Lower leg skin (tissue), 4 donors: Measurements from ENCODE around the gene TMEM151A. TPM values are rescaled to one million over a fixed set of nuclear protein-coding genes. Genes with fewer than 3 reads are reported as not detected.

Experiments
- DNase-seq, 2 donors: peaks; one replicate each; pipeline ENCODE4 v3.0.0-alpha.2; 2019; ENCODE audit warnings: low spot score in 2 of 2
- H3K4me3 ChIP-seq: fragments of 200-600 bp; sonication (generic); 2 replicates; pipeline ENCODE4 v1.5.1; 2017; ENCODE audit warnings: mild to moderate bottlenecking, low read depth; ENCODE audit not compliant: poor library complexity, severe bottlenecking
- CTCF ChIP-seq, 3 donors: fragments of 450-650 bp; IDR thresholded peaks; one replicate each; pipeline ENCODE4 v1.5.1; 2016; ENCODE audit warnings: antibody characterized with exemption in 3 of 3, mild to moderate bottlenecking in 3 of 3, moderate library complexity in 2 of 3
- POLR2A ChIP-seq, 2 donors: fragments of 450-650 bp; IDR thresholded peaks; one replicate each; pipeline ENCODE4 v1.6.1; 2016 to 2017; ENCODE audit warnings: antibody characterized with exemption in 2 of 2, mild to moderate bottlenecking in 1 of 2, moderate library complexity in 1 of 2
- WGBS, 2 donors: methylation state at CpG; one replicate each; pipeline ENCODE4 v1.1.5; 2018; 5-methylcytosine and 5-hydroxymethylcytosine counted together
- intact Hi-C: fragments of 100-400 bp; cut with DNase I; formaldehyde crosslinking; loops from one replicate; pipeline ENCODE4 v1.15.0; 2023; ENCODE audit warnings: low total_unique reads
- total RNA-seq, 4 donors: library from RNA; depleted of rRNA; stranded (reverse); fragments of >200 nt; gene quantifications; one replicate each; pipeline ENCODE4 v1.1.0, GENCODE V29; 2016

Gene TMEM151A
- total RNA-seq, 4 donors from 2014 or later = not detected

DNA sequence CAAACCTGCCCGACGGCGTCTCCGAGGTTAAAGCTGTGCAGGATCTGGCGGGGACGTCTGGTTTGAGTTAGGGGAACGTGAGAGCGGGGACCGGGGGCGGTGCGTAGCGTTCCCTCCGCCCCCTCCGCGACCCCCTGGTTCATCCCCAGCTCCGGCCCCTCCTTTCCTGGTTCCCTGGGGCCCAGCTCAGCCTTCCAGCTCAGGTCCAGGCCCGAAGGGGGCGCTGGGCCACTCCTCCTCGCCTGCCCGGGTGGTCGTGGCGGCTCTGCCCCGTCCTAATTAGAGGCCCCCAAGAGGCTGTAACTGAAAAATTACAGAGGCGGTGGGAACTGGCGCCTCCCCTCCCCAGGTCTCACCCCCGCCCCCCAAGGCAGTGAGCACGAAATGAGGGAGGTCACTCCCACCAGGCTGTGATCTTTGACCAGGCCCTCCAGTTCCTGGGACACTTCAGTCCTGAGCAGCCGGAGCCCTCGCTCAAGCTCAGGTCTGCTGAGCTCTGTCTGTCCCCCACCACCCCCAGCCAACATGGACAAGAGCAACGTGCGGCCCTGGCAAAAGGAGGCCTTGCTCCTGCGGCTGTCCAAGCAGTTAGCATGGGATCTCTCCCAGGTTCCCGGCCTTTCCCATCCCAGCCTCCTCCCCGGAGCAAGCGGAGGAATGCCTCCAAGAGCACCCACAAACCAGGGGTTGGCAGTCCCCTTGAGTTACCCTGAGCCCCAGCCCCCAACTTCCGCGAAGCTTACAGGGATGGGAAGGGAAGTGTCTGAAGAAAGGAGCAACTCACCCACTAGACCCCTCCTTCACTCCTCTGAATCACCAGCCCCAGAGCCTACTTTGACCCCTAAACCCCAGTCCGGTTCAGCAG is 21.9 kb downstream of the TMEM151A start:
- DNase-seq = peak in 1 of 2 donors; percentile 89
- TF ChIP-seq CTCF (IDR thresholded peaks at IDR 0.05) (no peak), POLR2A (IDR thresholded peaks at IDR 0.05) (no peak)
- 40% methylated on average over 33 to 38 of the region's 38 CpGs for WGBS, 2 donors
- H3K4me3 ChIP-seq = peak overlapping the region; percentile 11
- intact Hi-C loops = no loop called here

- intact Hi-C loops = no loop called here
- WGBS, 2 donors = 71 to 75% methylated on average over 1 of the region's 1 CpG
- H3K4me3 ChIP-seq = no peak overlapping the region
- no peak for DNase-seq
- no peak for TF ChIP-seq POLR2A (IDR thresholded peaks at IDR 0.05)
- TF ChIP-seq CTCF (IDR thresholded peaks at IDR 0.05) = no peak
These were observed 22.4 kb downstream of the TMEM151A start for GRCh38 chr11:66314186-66314501.

DNA sequence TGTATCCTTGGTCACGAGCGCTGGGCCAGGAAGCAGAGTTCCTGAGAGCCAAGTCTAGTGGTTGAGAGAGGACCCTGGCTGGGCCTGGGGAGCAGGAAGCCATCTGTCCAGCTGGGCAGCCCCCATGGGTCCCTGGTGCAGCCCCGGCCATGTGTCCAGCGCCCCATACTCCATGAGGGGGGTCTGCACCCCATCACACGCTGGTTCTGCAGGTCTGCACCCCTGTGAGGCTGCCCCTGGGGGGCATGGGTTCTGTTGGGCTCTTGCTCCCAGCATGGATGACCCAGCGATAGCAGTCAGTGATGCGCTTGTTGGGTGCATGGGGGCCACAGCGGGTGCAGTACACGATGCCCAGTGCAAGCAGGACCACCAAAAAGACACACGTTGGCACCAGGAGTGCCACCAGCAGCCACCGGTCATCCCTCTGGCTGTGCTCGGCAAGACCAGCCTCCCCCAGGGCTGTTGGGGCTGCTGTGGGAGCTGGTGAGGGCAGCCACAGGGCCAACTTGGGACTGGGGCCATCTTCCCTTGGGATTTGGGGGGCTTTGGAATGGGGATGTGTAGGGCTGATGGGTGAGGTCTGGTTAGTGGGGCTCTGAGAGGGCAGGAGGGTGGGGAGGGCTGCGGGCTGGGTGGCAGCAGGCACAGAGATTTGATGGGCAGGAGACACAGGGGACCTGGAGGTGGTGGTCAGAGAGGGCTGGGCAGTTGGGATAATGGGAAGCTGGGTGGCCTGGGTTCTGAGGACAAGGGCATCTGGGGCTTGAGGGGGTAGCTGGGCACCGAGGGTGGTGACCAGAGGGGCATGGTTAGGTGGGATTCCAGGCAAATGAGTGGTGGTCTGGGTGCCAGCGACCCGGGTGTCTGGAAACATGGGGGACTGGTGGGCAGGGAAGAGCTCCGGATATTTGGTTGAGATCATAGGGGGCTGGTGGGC is 23.1 kb downstream of the TMEM151A start:
- intact Hi-C loops = no loop called here
- H3K4me3 ChIP-seq = no peak overlapping the region
- TF ChIP-seq CTCF (IDR thresholded peaks at IDR 0.05) = no peak
- no peak for TF ChIP-seq POLR2A (IDR thresholded peaks at IDR 0.05)
- WGBS, 2 donors = 61 to 71% methylated on average over 5 to 15 of the region's 17 CpGs
- peak in 1 of 2 donors; percentile 84 for DNase-seq

GRCh38 chr11:66315498-66315885 is 23.8 kb downstream of the TMEM151A start:
- TF ChIP-seq POLR2A (IDR thresholded peaks at IDR 0.05) = no peak
- TF ChIP-seq CTCF (IDR thresholded peaks at IDR 0.05) = no peak
- WGBS, 2 donors = 71 to 75% methylated on average over 14 of the region's 14 CpGs
- DNase-seq = peak in 1 of 2 donors; percentile 90
- peak overlapping the region; percentile 10 for H3K4me3 ChIP-seq
- intact Hi-C loops = no loop called here

DNA sequence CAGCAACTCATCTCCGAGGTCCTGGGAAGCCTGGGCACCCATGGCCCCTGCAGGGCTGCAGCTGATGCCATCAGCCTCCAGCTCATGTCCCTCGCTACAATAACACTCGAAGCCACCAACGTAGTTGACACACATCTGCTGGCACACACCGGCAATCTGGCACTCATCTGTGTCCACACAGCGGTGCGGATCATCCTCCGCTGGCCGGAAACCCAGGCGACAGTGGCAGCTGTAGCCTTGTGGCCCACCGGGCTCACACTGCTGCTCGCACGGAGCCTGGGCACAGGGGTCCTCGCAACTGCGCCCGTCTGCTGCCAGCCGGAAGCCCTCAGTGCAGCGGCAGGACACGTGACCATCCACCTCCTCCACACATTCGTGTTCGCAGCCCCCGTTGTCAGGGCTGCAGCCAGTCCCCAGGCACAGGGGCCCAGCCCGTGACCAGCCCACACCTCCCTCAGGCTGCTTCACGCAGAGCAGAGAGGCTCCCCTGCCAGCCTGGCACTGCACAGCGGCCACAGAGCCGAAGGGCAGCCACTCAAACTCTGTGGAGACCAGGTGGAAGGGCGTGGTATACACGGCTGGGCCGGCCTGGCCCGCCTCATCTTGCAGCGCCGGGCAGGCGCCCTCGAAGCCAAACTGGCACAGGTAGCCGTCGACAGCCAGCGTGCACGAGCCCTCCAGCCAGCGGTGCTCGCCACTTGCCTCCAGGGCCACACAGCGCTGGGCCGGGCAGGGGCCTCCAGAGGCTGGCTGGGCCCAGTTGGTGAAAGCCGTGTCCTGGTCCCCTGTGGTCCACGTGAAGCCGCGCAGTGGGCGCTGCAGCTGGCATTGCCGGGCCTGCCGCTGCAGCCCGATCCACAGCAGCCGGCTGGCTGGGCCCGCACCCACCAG is 24.5 kb downstream of the TMEM151A start:
- DNase-seq = no peak
- WGBS, 2 donors = 52 to 56% methylated on average over 7 to 29 of the region's 52 CpGs

More for the DNA sequence above, 24.5 kb downstream of the TMEM151A start:
- peak overlapping the region; percentile 10 for H3K4me3 ChIP-seq
- TF ChIP-seq CTCF (IDR thresholded peaks at IDR 0.05) (no peak), POLR2A (IDR thresholded peaks at IDR 0.05) (no peak)
- intact Hi-C loops = no loop called here
